Measurements from ENCODE around the gene ACBD5.
"Not testable (repeated sequence)": the region's sequence is repeated elsewhere in the genome, so short reads cannot be mapped to it uniquely, and the experiment has no call there.

Gene ACBD5

GRCh38 chr10:27241010-27241651, 534 bp upstream of the ACBD5 start:
- DNase-seq: no peak

- DNase-seq: not testable (repeated sequence)
These were observed 3.1 kb downstream of the ACBD5 start for GRCh38 chr10:27237531-27237930.

- not testable (repeated sequence) for DNase-seq
These were observed 3.9 kb downstream of the ACBD5 start for GRCh38 chr10:27236589-27237128.

GRCh38 chr10:27235706-27236105, 4.9 kb downstream of the ACBD5 start:
- no peak for DNase-seq

- DNase-seq: no peak
These were observed 10.6 kb downstream of the ACBD5 start for GRCh38 chr10:27230022-27230421.

GRCh38 chr10:27225642-27226257, 14.8 kb downstream of the ACBD5 start:
- no peak for DNase-seq

- no peak for DNase-seq
These were observed 15.5 kb downstream of the ACBD5 start for GRCh38 chr10:27225011-27225590.

GRCh38 chr10:27223964-27224363, 16.6 kb downstream of the ACBD5 start:
- DNase-seq: peak; percentile 36

- no peak for DNase-seq
These were observed 33.2 kb downstream of the ACBD5 start for GRCh38 chr10:27207350-27207749.

GRCh38 chr10:27203806-27204205, 36.8 kb downstream of the ACBD5 start:
- no peak for DNase-seq

GRCh38 chr10:27197980-27198620, 42.5 kb downstream of the ACBD5 start:
- DNase-seq: no peak

- DNase-seq: no peak
These were observed 48.3 kb downstream of the ACBD5 start for GRCh38 chr10:27192284-27192683.

- DNase-seq: no peak
These were observed 50.1 kb downstream of the ACBD5 start for GRCh38 chr10:27190508-27190907.

- DNase-seq: no peak
These were observed 51.7 kb downstream of the ACBD5 start for GRCh38 chr10:27188897-27189296.

- no peak for DNase-seq
These were observed 52.3 kb downstream of the ACBD5 start for GRCh38 chr10:27188259-27188658.

GRCh38 chr10:27169849-27170248, 70.7 kb downstream of the ACBD5 start:
- DNase-seq: no peak

GRCh38 chr10:27158421-27158820, 82.2 kb downstream of the ACBD5 start:
- DNase-seq: no peak

GRCh38 chr10:27157150-27157549, 83.4 kb downstream of the ACBD5 start:
- no peak for DNase-seq

- DNase-seq: not testable (repeated sequence)
These were observed 84.0 kb downstream of the ACBD5 start for GRCh38 chr10:27156566-27156965.

- peak; percentile 94 for DNase-seq
These were observed 85.4 kb downstream of the ACBD5 start, which contains the start of gene MASTL for GRCh38 chr10:27155066-27155754. Gene MASTL, plus strand, starts transcription at chr10:27155352. Its CDS starts 75 bp downstream, at chr10:27155427.

- DNase-seq: no peak
These were observed 86.8 kb downstream of the ACBD5 start for GRCh38 chr10:27153845-27154193.

- DNase-seq: no peak
These were observed 87.3 kb downstream of the ACBD5 start for GRCh38 chr10:27153329-27153728.

GRCh38 chr10:27152687-27153086, 87.9 kb downstream of the ACBD5 start:
- DNase-seq: no peak

Data from activated naive CD4-positive, alpha-beta T cell treated with anti-CD3 and anti-CD28 coated beads, Interleukin-2, amount 50 U/mL, for 16 hours (primary cell).